Measurements from ENCODE around the gene TSPY2.
"Not testable (repeated sequence)": the region's sequence is repeated elsewhere in the genome, so short reads cannot be mapped to it uniquely, and the experiment has no call there.

TSPY2 gene, protein sequence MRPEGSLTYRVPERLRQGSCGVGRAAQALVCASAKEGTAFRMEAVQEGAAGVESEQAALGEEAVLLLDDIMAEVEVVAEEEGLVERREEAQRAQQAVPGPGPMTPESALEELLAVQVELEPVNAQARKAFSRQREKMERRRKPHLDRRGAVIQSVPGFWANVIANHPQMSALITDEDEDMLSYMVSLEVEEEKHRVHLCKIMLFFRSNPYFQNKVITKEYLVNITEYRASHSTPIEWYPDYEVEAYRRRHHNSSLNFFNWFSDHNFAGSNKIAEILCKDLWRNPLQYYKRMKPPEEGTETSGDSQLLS

DNA sequence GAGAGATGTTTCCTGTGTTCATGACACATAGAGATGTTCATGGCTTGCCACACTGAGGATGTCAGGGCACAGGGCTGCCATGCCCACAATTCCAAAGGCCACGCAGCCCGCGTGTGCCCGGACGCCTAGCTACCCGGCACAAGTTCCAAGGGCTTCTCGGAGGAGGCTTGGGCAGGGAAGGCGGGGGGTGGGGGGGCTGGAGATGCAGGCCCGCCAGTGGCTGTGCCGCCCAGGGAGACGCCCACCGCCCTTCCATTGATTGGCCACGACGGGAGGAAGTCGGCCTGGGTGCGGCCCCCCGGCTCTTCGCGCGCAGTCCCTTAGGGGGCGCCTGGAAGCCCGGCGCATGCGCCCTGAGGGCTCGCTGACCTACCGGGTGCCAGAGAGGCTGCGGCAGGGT, at the start of gene TSPY2:
TSS of gene TSPY2 (plus strand) at position 301 of the 400 bp plus-strand sequence. CDS start at position 347, 46 bp downstream.
- CTCF ChIA-PET; DNase-seq (ENCODE audit: extremely low spot score); POLR2A ChIA-PET: not testable (repeated sequence)

DNA sequence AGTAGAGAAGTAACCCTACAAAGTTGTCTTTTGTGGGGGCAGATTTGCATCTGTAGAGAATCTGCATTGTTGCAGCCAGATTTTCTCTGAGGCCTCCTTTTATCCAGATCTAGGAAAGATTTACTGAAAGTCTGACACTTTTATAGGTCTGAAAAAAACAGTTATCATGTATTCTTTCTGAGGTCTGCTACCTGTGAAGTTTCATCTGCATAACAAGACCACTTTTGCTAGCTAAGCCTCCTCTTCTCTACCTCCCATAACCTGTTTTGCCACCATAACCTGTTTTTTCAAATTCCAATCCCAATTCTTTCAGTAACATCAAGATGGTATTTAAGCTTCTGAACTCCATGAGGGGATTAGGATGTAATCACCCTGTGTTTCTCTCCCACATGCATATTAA, 36.5 kb upstream of the TSPY2 start:
- POLR2A ChIA-PET; CTCF ChIA-PET; DNase-seq (ENCODE audit: extremely low spot score): not testable (repeated sequence)

DNA sequence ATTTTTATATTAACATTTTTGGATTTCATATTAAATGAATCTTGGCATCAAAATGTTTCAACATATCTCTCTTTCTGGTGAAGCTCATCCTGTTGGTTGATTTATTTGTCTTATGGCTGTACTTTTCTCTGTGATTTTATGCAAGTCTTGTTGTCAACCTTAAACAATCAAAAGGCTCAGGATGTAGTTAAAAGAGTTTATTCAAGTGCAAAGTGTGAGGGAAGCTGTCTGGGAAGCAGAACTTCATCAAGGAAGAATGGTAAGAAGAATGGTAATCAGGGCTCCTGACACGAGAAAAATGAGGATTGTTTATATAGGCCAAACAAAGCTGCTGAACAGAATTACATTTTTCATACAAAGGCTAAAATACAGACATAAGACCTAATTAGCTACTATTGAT, 29.0 kb upstream of the TSPY2 start:
- POLR2A ChIA-PET; CTCF ChIA-PET; DNase-seq (ENCODE audit: extremely low spot score): not testable (repeated sequence)

DNA sequence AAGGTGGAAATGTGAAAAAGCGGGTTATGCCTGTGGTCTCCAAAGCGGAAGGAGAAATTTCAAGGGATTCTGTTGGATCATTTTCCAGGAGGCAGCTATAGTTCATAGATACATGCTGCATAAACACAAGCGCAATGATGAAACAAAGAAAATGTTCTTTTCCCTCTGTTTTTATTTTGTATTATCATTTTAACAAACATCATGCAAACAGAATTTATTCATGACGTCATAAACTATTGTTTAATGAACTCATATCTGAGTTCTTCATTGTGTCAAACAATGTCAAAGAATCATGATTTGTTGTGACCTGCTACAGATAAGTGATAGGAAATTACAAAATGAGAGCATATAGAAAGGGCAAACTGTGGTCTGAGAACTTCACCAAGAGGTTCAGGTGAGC, 23.8 kb downstream of the TSPY2 start:
- DNase-seq (ENCODE audit: extremely low spot score); POLR2A ChIA-PET; CTCF ChIA-PET: not testable (repeated sequence)

Data from GM10248 (cell line).